ENCODE measurements around the gene GJB3. TPM values are rescaled to one million over a fixed set of nuclear protein-coding genes. Genes with fewer than 3 reads are reported as not detected.

The GJB3 gene
- total RNA-seq, 4 donors from 2014 or later = 1.5 to 1.9 (median 1.7) TPM; not detected in 1

DNA sequence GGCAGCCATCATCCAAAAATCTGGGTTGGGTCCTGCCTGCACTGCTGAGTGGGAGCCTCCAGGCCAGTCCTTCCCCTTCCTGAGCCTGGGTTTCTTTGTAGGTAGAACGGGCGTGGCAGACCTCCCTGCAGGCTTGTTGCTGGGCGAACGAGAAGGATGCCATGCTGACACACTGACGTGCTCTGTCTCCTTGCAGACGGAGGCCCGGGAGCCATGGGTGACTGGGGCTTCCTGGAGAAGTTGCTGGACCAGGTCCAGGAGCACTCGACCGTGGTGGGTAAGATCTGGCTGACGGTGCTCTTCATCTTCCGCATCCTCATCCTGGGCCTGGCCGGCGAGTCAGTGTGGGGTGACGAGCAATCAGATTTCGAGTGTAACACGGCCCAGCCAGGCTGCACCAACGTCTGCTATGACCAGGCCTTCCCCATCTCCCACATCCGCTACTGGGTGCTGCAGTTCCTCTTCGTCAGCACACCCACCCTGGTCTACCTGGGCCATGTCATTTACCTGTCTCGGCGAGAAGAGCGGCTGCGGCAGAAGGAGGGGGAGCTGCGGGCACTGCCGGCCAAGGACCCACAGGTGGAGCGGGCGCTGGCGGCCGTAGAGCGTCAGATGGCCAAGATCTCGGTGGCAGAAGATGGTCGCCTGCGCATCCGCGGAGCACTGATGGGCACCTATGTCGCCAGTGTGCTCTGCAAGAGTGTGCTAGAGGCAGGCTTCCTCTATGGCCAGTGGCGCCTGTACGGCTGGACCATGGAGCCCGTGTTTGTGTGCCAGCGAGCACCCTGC is 13.2 kb downstream of the GJB3 start:
- no peaks in the 10 kb centered on the region for H3K36me3 ChIP-seq
- no peak for DNase-seq
- no peaks in the 10 kb centered on the region for H3K27me3 ChIP-seq
- peak overlapping the region in 1 of 4 donors; percentile 5 for H3K27ac ChIP-seq
- H3K4me3 ChIP-seq = peak overlapping the region in 1 of 4 donors; percentile 42
- H3K9me3 ChIP-seq = no peaks in the 10 kb centered on the region
- TF ChIP-seq POLR2A (IDR thresholded peaks at IDR 0.05) = no peak
- TF ChIP-seq, protein P1, sequence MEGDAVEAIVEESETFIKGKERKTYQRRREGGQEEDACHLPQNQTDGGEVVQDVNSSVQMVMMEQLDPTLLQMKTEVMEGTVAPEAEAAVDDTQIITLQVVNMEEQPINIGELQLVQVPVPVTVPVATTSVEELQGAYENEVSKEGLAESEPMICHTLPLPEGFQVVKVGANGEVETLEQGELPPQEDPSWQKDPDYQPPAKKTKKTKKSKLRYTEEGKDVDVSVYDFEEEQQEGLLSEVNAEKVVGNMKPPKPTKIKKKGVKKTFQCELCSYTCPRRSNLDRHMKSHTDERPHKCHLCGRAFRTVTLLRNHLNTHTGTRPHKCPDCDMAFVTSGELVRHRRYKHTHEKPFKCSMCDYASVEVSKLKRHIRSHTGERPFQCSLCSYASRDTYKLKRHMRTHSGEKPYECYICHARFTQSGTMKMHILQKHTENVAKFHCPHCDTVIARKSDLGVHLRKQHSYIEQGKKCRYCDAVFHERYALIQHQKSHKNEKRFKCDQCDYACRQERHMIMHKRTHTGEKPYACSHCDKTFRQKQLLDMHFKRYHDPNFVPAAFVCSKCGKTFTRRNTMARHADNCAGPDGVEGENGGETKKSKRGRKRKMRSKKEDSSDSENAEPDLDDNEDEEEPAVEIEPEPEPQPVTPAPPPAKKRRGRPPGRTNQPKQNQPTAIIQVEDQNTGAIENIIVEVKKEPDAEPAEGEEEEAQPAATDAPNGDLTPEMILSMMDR (IDR thresholded peaks at IDR 0.05) = no peak
- peaks cover 0 to 5% (median 0%) of the 10 kb centered on the region in 4 donors for H3K4me1 ChIP-seq

GRCh38 chr1:34794790-34795180 is 13.8 kb downstream of the GJB3 start:
- Histone ChIP-seq H3K4me1 (peaks cover 0 to 5% (median 0%) of the 10 kb centered on the region in 4 donors), H3K27me3 (no peaks in the 10 kb centered on the region), H3K9me3 (no peaks in the 10 kb centered on the region), H3K36me3 (no peaks in the 10 kb centered on the region), H3K4me3 (peak overlapping the region in 1 of 4 donors; percentile 42), H3K27ac (no peak overlapping the region)
- DNase-seq = no peak
- no peak for TF ChIP-seq POLR2A (IDR thresholded peaks at IDR 0.05)
- TF ChIP-seq, protein P1 (IDR thresholded peaks at IDR 0.05) = no peak

- Histone ChIP-seq H3K27ac (no peak overlapping the region), H3K9me3 (no peaks in the 10 kb centered on the region), H3K4me3 (peak overlapping the region in 1 of 4 donors; percentile 10), H3K36me3 (no peaks in the 10 kb centered on the region), H3K4me1 (peaks cover 0 to 5% (median 0%) of the 10 kb centered on the region in 4 donors), H3K27me3 (no peaks in the 10 kb centered on the region)
- no peak for TF ChIP-seq POLR2A (IDR thresholded peaks at IDR 0.05)
- TF ChIP-seq, protein P1 (IDR thresholded peaks at IDR 0.05) = no peak
- no peak for DNase-seq
These were observed 14.9 kb downstream of the GJB3 start for GRCh38 chr1:34795916-34796315.

DNA sequence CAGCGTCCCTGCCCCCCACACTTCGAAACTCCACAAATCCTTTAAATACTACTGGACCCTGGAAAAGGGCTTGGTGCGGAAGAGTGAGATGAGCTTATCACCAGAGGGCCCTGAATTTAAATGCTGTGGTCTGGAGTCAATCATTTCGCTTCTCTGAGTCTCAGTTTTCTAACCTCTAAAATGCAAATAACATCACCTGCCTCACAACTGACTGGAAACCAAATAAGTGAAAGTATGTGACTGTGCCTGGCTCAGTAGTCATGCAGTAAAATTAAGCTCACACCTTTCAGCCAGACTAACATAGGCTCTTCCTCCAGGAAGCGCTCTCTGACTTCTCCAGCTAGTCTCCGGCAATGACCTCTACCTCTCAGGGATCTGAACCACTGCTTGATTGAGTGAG is 16.0 kb downstream of the GJB3 start:
- TF ChIP-seq POLR2A (IDR thresholded peaks at IDR 0.05) = no peak
- TF ChIP-seq, protein P1 (IDR thresholded peaks at IDR 0.05) = no peak
- H3K4me3 ChIP-seq = no peak overlapping the region
- H3K4me1 ChIP-seq = peaks cover 0 to 5% (median 0%) of the 10 kb centered on the region in 4 donors
- H3K27me3 ChIP-seq = no peaks in the 10 kb centered on the region
- DNase-seq = no peak
- H3K36me3 ChIP-seq = no peaks in the 10 kb centered on the region
- no peaks in the 10 kb centered on the region for H3K9me3 ChIP-seq
- H3K27ac ChIP-seq = no peak overlapping the region

- Histone ChIP-seq H3K27me3 (no peaks in the 10 kb centered on the region), H3K27ac (no peak overlapping the region), H3K4me1 (no peaks in the 10 kb centered on the region), H3K36me3 (no peaks in the 10 kb centered on the region), H3K4me3 (no peak overlapping the region), H3K9me3 (no peaks in the 10 kb centered on the region)
- no peak for DNase-seq
- TF ChIP-seq POLR2A (IDR thresholded peaks at IDR 0.05) = no peak
- TF ChIP-seq, protein P1 (IDR thresholded peaks at IDR 0.05) = no peak
These were observed 19.2 kb downstream of the GJB3 start for GRCh38 chr1:34800214-34800613.

Measured in Peyer's patch (tissue), 4 donors.